ENCODE data around the gene GRM4.

- TF ChIP-seq EZH2phosphoT487 (conservative IDR thresholded peaks at IDR 0.05; ENCODE audit: low read length) (no peak), CTCF (IDR thresholded peaks at IDR 0.05; ENCODE audit: insufficient read depth, low read length, poor library complexity, severe bottlenecking) (no peak)
These were observed 125.6 kb downstream of the GRM4 start for GRCh38 chr6:34020278-34020677.

Data from SU-DHL-6 (cell line).